Thoracic aorta endothelial cell (primary cell): ENCODE results near the gene METTL17. TPM values are rescaled to one million over a fixed set of nuclear protein-coding genes. Genes with fewer than 3 reads are reported as not detected.

Experiments used
- small RNA-seq: library from RNA; depleted of rRNA; stranded (forward); fragments of <200 nt; gene quantifications from one replicate; pipeline ENCODE3, GENCODE V24; 2012
- total RNA-seq: library from RNA; depleted of rRNA; stranded (reverse); fragments of >200 nt; gene quantifications from 2 replicates; pipeline ENCODE4 v1.2.3, GENCODE V29; 2012

The METTL17 gene
- total RNA-seq: 38.3 and 50.9 TPM in 2 replicates

GRCh38 chr14:20989787-20990600, at the start of gene METTL17:
Gene METTL17 (plus strand): TSS chr14:20989980. CDS start chr14:20990003, 23 bp downstream.

GRCh38 chr14:20954736-20955537, 34.8 kb upstream of the METTL17 start, which contains the start of gene RNASE2:
Gene RNASE2 (plus strand): TSS chr14:20955487. CDS start chr14:20955772, 285 bp downstream.

GRCh38 chr14:20998674-20999366, 9.0 kb downstream of the METTL17 start, which contains the start of gene SLC39A2:
Gene SLC39A2 (plus strand): TSS chr14:20999293. CDS start chr14:20999447, 154 bp downstream.

GRCh38 chr14:21024585-21025370, 35.0 kb downstream of the METTL17 start, which contains the start of gene NDRG2:
Gene NDRG2 (minus strand): TSS chr14:21025061. CDS start chr14:21023315, 1,746 bp downstream.

GRCh38 chr14:21029917-21030316, 40.1 kb downstream of the METTL17 start, which contains the start of gene TPPP2:
Gene TPPP2 (plus strand): TSS chr14:21030217. CDS start chr14:21030582, 365 bp downstream.

GRCh38 chr14:21034707-21035106, 44.9 kb downstream of the METTL17 start, which contains the start of gene RNASE13:
Gene RNASE13 (minus strand): TSS chr14:21034807. CDS start chr14:21034288, 519 bp downstream.

GRCh38 chr14:21041676-21042433, 52.1 kb downstream of the METTL17 start, which contains the start of gene RNASE7:
Gene RNASE7 (plus strand): TSS chr14:21042362. CDS start chr14:21042993, 631 bp downstream.

Small RNA genes lying within 50 kb of the gene (small RNA-seq; reads per million reads assigned to genes)
- not detected for gene RN7SL189P

Other genes starting within 250 kb of the METTL17 start
- not detected in 2 replicates for gene EDDM3A, start 244.1 kb upstream of the METTL17 start, total RNA-seq
- gene EDDM3B, start 221.6 kb upstream of the METTL17 start, total RNA-seq: not detected in 2 replicates
- 0.13 TPM in 1 of 2 replicates, not detected in the other for gene RNASE6, start 208.7 kb upstream of the METTL17 start, total RNA-seq
- gene RNASE1, start 187.1 kb upstream of the METTL17 start, total RNA-seq: 38.3 and 105 TPM in 2 replicates
- gene RNASE3, start 98.6 kb upstream of the METTL17 start, total RNA-seq: not detected in 2 replicates
- gene RNASE2, start 34.5 kb upstream of the METTL17 start, total RNA-seq: not detected in 2 replicates
- gene SLC39A2, start 9.3 kb downstream of the METTL17 start, total RNA-seq: not detected in 2 replicates
- gene NDRG2, start 35.1 kb downstream of the METTL17 start, total RNA-seq: 0.22 TPM in 1 of 2 replicates, not detected in the other
- gene TPPP2, start 40.2 kb downstream of the METTL17 start, total RNA-seq: not detected in 2 replicates
- gene RNASE13, start 44.8 kb downstream of the METTL17 start, total RNA-seq: not detected in 2 replicates
- gene RNASE7, start 52.4 kb downstream of the METTL17 start, total RNA-seq: not detected in 2 replicates
- gene RNASE8, start 67.8 kb downstream of the METTL17 start, total RNA-seq: not detected in 2 replicates
- 2.7 and 3.9 TPM in 2 replicates for gene ARHGEF40, start 80.3 kb downstream of the METTL17 start, total RNA-seq
- gene ZNF219, start 108.7 kb downstream of the METTL17 start, total RNA-seq: 5.2 and 7.2 TPM in 2 replicates
- not detected in 2 replicates for gene TMEM253, start 111.1 kb downstream of the METTL17 start, total RNA-seq
- gene OR5AU1, start 166.1 kb downstream of the METTL17 start, total RNA-seq: not detected in 2 replicates